Heart left ventricle (tissue), 13 donors: ENCODE measurements around the gene CCDC170.

Experiments
- CTCF ChIP-seq, 12 donors: fragments of 200-600 bp; sonication (generic) in 4 of 12; IDR thresholded peaks; one replicate each; pipeline versions ENCODE4 v1.5.0 to v1.8.0; 2018 to 2022; ENCODE audit warnings: antibody characterized with exemption in 12 of 12, mild to moderate bottlenecking in 5 of 12
- POLR2A ChIP-seq, 2 donors: fragments of 450-650 bp; IDR thresholded peaks; one replicate each; pipeline ENCODE4 v1.6.1; 2017; ENCODE audit warnings: antibody characterized with exemption in 2 of 2, mild to moderate bottlenecking in 2 of 2, moderate library complexity in 2 of 2
- donor health status: ischemic (EF 13 %, LVEDD 7.1; RV severe dilation, severe dysfunction).
- donor health status: DM: no; HTN: yes; CAD: no.
- donor health status: DM: no; HTN: no; CAD: no.
- donor health status: ischemic (EF 25% LVEDD 6.9; RV normal size, moderate dysfunction).
- donor health status: ischemic (EF 25% LVEDD 5.7; RV mildly dilated, moderate dysfunction).
- donor health status: ischemic (EF 35%, LVEDD 5.7; RV mildly dilated, moderate dysfunction).
- donor health status: nonischemic (EF 11% LVEDD 7.7; RV severe dilation, severe dysfunction).
- donor health status: DM: yes; HTN: yes; CAD: no.
- donor health status: PGD.
- donor health status: ischemic (EF 29% LVEDD 5.4; RV normal size, mild dysfunction).
- donor health status: nonischemic (EF 23%, LVEDD 6.1; RV moderate dilation, normal function).

- TF ChIP-seq POLR2A (IDR thresholded peaks at IDR 0.05), result no peak
- TF ChIP-seq CTCF (IDR thresholded peaks at IDR 0.05), result no peak
These were observed 1.6 kb downstream of the CCDC170 start for GRCh38 chr6:151495380-151495779.
